Head of caudate nucleus (tissue), 42 donors: ENCODE results near the gene MAP4.
"Not testable (repeated sequence)": the region's sequence is repeated elsewhere in the genome, so short reads cannot be mapped to it uniquely, and the experiment has no call there.

Experiments
- DNase-seq, 42 donors: peaks; one replicate each; pipeline versions ENCODE4 v3.0.0 to v3.0.0-alpha.2; 2020 to 2021; ENCODE audit warnings: mixed read lengths in 7 of 42
- intact Hi-C: fragments of 100-400 bp; cut with DNase I; formaldehyde crosslinking; loops from one replicate; pipeline ENCODE4 v1.15.0; 2022

The MAP4 gene

GRCh38 chr3:48023377-48023776 lies 7.2 kb upstream of the MAP4 start:
- intact Hi-C loops = no loop called here
- no peak for DNase-seq

DNA sequence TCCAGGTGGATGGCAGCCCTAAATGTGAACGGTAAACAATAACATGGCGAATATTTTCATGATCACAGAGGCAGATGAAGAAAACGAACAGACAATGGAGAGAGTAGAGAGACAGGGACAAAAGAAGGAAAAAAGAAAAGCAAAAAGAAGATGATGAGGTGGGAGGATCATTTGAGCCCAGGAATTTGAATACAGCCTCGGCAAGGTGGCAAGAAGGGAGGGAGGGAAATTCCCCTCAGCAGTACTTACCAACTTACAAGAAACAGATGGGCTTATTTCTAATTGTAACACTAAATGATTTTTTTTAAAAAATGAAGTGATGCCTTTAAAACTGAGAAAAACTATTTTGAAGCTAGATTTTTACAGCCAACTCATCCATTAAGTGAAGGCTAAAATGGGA lies 6.0 kb upstream of the MAP4 start:
- DNase-seq = no peak
- intact Hi-C loops = no loop called here

DNA sequence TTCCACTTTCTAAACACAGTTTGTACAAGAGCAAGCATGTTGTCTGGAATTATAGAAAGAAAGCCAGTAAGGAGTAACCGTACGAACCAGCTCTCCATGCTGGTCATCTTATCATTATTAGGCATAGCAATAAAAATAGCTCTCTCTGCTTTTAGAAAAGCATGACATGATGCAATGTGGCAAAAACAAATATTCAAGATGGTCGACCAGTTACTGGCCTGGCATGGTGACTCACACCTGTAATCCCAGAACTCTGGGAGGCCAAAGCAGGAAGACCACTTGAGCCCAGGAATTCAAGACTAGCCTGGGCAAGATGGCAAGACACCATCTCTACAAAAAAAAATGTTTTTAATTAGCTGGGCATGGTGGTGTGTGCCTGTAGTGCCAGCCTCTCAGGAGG lies 2.6 kb upstream of the MAP4 start:
- DNase-seq = no peak
- intact Hi-C loops = no loop called here

DNA sequence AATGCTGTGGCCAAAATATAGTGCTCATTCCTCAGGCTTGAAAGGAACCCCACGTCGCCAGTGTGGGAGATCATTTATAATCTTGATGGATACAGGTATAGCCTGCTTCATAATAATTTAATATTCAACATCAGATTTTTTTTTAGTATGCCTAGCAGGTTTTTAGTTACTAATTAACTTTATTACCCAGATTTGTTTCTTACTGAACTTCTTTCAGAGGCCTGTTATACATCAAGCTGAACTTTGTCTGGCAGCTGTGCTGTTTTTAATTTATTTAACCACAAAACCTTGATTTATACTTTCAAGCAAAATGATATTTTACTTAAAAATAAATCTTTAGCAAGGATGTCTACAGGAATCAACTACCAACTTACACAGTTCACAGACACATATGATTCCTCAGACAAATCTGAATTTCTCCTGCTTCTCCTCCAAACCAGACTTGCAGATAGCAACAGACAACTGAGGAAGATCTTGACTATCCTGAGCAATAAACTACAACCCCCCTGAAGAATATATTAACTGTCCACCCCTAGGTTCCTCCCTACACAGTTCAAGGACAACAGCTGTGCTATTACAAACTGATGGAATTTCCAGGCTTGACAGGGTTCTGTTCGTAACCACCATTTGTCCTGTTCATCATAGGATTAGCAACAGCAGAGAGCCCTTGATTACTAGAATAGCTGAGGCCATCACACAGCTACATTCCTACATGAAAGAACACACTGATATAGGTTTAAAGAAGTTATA lies 610 bp downstream of the MAP4 start:
- no peak for DNase-seq
- intact Hi-C loops = no loop called here

GRCh38 chr3:48014358-48014757 lies 1.9 kb downstream of the MAP4 start:
- no peak for DNase-seq
- intact Hi-C loops = no loop called here

DNA sequence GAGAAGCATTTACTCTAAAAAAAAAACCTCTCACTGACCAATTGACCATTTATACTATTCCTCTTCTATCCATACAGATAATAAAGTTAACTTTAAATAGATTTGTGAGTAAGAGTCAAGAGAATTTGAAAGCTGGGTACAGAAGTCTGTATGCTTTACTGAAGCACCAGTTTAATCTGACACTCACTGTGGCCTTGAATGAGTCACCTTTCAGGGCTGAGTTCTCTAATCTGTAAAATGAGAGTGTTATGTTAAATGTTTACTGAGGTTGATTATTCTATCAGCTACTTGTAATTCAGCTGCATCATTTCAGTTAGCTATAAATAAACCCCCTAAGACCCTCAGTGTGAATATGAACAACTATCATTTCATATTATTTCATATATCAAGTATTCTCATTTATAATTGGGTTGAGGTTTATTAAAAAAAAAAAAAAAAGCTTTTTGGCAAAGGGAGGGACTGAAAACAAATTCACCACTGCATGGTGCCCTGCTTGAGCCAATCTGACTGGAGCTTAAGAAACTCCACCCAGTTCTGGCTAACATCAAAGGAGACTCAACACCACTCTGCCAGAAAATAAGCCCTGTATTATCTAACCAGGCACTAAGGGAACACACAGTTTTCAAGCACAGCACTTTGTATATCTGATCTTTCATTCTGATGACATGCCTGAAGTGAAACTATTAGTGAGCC lies 2.8 kb downstream of the MAP4 start:
- intact Hi-C loops = no loop called here
- no peak for DNase-seq

DNA sequence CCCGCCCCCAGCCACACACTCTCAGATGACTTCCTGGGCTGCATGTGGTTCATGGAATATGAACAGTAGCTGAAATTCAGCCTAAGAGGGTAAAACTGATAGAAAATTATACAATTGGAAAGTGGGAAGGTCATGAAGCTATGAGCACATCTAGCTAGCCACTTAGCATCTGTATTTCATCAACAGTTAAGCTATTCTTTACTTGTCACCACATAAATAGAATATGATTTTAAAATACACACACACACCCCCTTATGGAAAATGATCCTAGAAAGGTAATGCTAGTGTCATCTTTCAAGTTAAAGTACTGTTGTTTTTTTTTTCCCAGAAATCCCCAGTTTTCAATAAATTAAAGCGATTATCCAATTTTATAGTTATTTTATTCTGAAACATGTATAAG lies 3.6 kb downstream of the MAP4 start:
- intact Hi-C loops = no loop called here
- DNase-seq = peak in 2 of 42 donors; percentile 17 to 59

DNA sequence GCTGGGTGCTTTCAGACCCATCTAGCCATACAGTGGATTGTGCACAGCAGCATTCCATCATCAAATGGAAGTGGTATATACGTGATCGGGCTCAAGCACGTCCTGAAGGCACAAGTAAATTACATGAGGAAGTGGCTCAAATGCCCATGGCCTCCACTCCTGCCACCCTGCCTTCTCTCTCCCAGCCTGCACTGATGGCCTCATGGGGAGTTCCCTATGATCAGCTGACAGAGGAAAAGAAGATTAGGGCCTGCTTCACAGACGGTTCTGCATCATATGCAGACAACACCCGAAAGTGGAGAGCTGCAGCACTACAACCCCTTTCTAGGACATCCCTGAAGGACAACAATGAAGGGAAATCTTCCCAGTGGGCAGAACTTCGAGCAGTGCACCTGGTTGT lies 8.2 kb downstream of the MAP4 start:
- DNase-seq, intact Hi-C loops: not testable (repeated sequence)

DNA sequence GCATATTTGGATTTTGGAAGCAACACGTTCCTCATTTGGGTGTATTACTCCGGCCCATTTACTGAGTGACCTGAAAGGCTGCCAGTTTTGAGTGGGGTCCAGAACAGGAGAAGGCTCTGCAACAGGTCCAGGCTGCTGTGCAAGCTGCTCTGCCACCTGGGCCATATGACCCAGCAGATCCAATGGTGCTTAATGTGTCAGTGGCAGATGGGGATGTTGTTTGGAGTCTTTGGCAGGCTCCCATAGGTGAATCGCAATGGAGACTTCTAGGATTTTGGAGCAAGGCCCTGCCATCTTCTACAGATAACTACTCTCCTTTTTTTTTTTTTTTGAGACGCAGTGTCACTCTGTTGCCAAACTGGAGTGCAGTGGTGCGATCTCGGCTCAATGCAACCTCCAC lies 8.9 kb downstream of the MAP4 start:
- DNase-seq, intact Hi-C loops: not testable (repeated sequence)

DNA sequence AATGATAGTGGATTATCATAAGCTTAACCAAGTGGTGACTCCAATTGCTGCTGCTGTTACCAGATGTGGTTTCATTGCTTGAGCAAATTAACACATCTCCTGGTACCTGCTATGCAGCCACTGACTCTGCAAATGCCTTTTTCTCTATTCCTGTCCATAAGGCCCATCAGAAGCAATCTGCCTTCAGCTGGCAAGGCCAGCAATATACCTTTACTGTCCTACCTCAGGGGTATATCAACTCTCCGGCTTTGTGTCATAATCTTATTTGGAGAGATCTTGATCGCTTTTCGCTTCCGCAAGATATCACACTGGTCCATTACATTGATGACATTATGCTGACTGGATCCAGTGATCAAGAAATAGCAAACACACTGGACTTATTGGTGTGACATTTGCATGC lies 9.4 kb downstream of the MAP4 start:
- intact Hi-C loops, DNase-seq: not testable (repeated sequence)

- DNase-seq = no peak
- intact Hi-C loops = no loop called here
These were observed 11.5 kb downstream of the MAP4 start for GRCh38 chr3:48004694-48005093.

- intact Hi-C loops = no loop called here
- no peak for DNase-seq
These were observed 13.4 kb downstream of the MAP4 start for GRCh38 chr3:48002787-48003186.

- DNase-seq = no peak
- intact Hi-C loops = no loop called here
These were observed 14.2 kb downstream of the MAP4 start for GRCh38 chr3:48001991-48002390.

DNA sequence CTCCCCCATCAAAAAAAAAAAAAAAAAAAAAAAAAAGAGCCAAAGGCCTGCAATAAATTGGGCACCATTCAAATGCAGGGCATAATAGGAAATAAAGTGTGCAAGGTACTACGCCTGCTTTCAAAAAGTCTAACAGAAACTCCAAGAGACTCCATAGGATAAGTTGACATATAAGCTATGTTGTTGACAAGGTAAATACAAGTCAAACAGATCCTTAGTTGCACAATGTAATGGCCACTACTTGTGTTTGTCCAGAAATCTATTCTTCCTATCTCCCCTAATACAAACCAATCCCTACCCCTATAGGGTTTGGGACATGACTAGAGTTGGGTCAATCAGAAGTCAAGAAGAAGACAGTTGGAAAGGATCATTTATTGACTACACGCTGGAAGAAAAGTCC lies 16.0 kb downstream of the MAP4 start:
- no peak for DNase-seq
- intact Hi-C loops = no loop called here

DNA sequence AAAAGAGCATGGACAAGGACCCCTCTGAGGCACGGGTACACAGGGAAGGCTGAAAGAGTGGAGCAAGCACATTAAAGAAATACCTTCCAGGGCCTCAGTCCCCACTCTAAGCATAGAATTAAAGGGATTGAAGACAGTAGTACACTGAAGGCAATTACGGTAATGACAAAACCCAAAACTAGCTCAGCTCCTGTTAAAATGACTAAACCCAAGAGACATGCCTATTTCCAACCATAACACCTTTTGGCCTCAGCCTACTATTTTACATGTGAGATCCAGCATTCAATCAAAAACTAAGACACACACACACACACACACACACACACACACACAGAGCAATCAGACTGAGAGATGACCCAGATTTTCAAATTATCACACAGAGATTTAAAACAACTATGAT lies 19.8 kb downstream of the MAP4 start:
- intact Hi-C loops = loop anchor here (10.0 kb wide), 1 partner anchor 88 kb away; no protein-coding TSS in a partner anchor
- DNase-seq = peak in 1 of 42 donors; percentile 2

GRCh38 chr3:47994180-47994579 lies 22.0 kb downstream of the MAP4 start:
- intact Hi-C loops = loop anchor here (5.0 to 10.0 kb wide), 2 partner anchors 91 to 167 kb away; no protein-coding TSS in a partner anchor

GRCh38 chr3:47991341-47991740 lies 24.9 kb downstream of the MAP4 start:
- no peak for DNase-seq
- intact Hi-C loops = loop anchor here (5.0 to 10.0 kb wide), 2 partner anchors 93 to 164 kb away; no protein-coding TSS in a partner anchor

More at GRCh38 chr3:47994180-47994579, 22.0 kb downstream of the MAP4 start:
- DNase-seq = no peak

DNA sequence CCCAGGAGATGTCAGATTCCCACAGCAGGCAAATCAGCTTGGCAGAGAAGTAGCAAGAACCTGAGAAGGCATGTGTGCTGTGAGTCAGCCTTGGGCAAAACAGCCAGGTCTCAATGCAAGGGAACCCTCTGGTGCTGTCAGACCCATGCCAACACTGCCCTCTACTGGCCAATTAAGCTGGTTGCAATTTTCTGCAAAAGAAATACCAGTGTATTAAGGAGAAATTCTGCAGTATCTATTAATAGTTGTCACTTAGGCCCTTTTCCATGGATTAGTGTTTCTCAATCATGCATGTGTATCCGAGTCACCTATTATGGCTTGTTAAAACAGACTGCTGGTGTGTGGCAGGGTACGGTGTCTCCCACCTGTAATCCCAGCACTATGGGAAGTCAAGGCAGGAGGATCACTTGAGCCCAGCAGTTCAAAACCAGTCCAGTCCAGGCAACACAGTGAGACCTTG lies 26.2 kb downstream of the MAP4 start:
- intact Hi-C loops = loop anchor here (5.0 to 10.0 kb wide), 3 partner anchors 95 to 163 kb away; no protein-coding TSS in a partner anchor

GRCh38 chr3:47985381-47985780 lies 30.8 kb downstream of the MAP4 start:
- DNase-seq = no peak
- intact Hi-C loops = loop anchor here (5.0 kb wide), 1 partner anchor 148 kb away; no protein-coding TSS in a partner anchor

More for the DNA sequence above, 26.2 kb downstream of the MAP4 start:
- DNase-seq = peak; percentile 41 to 95 (median 83)

DNA sequence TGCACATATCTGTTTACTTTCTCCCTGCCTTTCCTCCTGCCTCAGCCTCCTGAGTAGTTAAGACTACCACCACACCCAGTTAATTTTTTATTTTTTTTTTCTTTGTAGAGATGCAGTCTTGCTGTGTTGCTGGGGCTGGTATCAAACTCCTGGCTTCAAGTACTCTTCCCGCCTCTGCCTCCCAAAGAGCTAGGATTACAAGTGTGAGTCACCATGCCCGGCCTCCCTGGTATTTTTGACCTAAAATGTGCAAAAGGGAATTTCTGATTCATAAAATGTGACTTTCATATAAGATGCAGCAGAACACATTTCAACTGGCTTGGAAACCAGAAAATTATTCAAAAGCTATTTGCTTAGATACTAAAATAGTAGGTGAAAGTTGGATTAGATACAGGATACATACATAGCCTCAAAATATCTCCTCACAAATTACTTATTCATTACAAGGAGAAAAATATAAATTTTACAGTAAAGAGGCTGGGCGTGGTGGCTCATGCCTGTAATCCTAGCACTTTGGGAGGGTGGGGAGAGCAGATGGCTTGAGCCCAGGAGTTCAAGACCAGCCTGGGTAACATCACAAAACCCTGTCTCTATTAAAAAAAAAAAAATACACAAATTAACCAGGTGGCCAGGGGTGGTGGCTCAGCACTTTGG lies 32.0 kb downstream of the MAP4 start:
- intact Hi-C loops = no loop called here
- peak in 32 of 42 donors; percentile 6 to 80 (median 38) for DNase-seq
